Peyer's patch (tissue), 4 donors: ENCODE results near the gene PCGF3. TPM values are rescaled to one million over a fixed set of nuclear protein-coding genes. Genes with fewer than 3 reads are reported as not detected.

Experiments
- DNase-seq, 3 donors: peaks; one replicate each; pipeline ENCODE4 v3.0.0-alpha.2; 2017 to 2019
- H3K27ac ChIP-seq, 4 donors: fragments of 200-600 bp; sonication (generic); one replicate each; pipeline ENCODE4 v1.5.1; 2016 to 2019
- H3K27me3 ChIP-seq, 2 donors: fragments of 200-600 bp; sonication (generic); one replicate each; pipeline ENCODE4 v1.5.1; 2019
- H3K36me3 ChIP-seq, 3 donors: fragments of 200-600 bp; sonication (generic); one replicate each; pipeline ENCODE4 v1.5.1; 2016 to 2019
- H3K4me1 ChIP-seq, 4 donors: fragments of 200-600 bp; sonication (generic); one replicate each; pipeline ENCODE4 v1.5.1; 2016 to 2019
- H3K4me3 ChIP-seq, 4 donors: fragments of 200-600 bp; sonication (generic); 1 replicate in 3 of 4; 2 replicates in 1 of 4; pipeline ENCODE4 v1.5.1; 2016 to 2019; ENCODE audit warnings: mild to moderate bottlenecking in 1 of 4
- H3K9me3 ChIP-seq, 4 donors: fragments of 200-600 bp; sonication (generic); one replicate each; pipeline ENCODE4 v1.5.1; 2016 to 2019; ENCODE audit warnings: mild to moderate bottlenecking in 1 of 4
- POLR2A ChIP-seq, 2 donors: fragments of 450-650 bp; IDR thresholded peaks; one replicate each; pipeline ENCODE4 v1.5.1; 2017; ENCODE audit warnings: antibody characterized with exemption in 2 of 2, mild to moderate bottlenecking in 2 of 2, moderate library complexity in 2 of 2
- total RNA-seq, 4 donors: library from RNA; depleted of rRNA; stranded (reverse); fragments of >200 nt; gene quantifications; one replicate each; pipeline ENCODE4 v1.1.0, GENCODE V29; 2016
- TF ChIP-seq, protein P1 (sequence below), 6 experiments: fragments of 450-650 bp in 4 of 6; fragments of 200-600 bp in 2 of 6; sonication (generic) in 1 of 6; IDR thresholded peaks; one replicate each; pipeline ENCODE4 v1.5.1; 2017 to 2019; ENCODE audit warnings: antibody characterized with exemption in 6 of 6, mild to moderate bottlenecking in 3 of 6, moderate library complexity in 1 of 6

PCGF3 gene
- total RNA-seq, 4 donors from 2014 or later, result 58.3 to 168 (median 93.0) TPM

DNA sequence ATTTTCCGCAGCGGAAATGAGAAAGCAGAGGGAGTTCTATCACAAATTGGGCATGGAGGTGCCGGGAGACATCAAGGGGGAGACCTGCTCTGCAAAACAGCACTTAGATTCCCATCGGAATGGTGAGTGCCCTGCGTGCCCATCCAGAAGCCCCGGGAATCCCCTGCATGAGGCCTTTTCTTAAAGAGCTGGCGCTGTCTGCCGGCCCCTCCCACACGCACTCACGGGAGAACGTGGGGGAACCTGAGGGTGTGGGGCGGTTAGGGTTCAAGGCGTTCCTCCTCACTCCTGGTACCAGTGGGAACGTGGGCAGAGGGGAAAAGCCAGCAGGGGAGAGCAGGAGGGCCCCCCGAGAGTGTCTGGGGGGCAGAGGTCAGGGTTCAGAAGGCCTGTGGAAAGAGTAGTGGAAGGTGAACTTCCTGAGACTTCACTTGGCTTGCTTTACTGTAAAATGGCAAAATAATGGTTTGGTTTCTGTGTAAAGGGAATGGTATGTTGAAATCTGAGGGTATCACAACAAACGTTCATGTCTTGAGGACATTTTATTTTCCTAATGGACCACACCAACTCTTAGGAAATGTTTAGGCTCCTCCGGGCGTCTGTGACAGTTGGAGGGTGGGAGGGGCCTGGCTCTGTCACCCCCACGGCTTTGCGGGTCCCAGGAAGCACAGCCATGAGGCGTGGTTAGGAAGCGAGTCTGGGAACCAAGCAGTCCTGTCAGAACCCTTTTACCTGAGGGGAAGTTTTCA, 38.0 kb downstream of the PCGF3 start:
- Histone ChIP-seq H3K4me3 (no peak overlapping the region), H3K9me3 (no peaks in the 10 kb centered on the region), H3K36me3 (peaks cover 0 to 32% (median 0%) of the 10 kb centered on the region in 3 donors), H3K27me3 (no peaks in the 10 kb centered on the region), H3K4me1 (peaks cover 0 to 9% (median 0%) of the 10 kb centered on the region in 4 donors), H3K27ac (no peak overlapping the region)
- DNase-seq, result no peak
- TF ChIP-seq POLR2A (IDR thresholded peaks at IDR 0.05), result no peak
- TF ChIP-seq, protein P1, sequence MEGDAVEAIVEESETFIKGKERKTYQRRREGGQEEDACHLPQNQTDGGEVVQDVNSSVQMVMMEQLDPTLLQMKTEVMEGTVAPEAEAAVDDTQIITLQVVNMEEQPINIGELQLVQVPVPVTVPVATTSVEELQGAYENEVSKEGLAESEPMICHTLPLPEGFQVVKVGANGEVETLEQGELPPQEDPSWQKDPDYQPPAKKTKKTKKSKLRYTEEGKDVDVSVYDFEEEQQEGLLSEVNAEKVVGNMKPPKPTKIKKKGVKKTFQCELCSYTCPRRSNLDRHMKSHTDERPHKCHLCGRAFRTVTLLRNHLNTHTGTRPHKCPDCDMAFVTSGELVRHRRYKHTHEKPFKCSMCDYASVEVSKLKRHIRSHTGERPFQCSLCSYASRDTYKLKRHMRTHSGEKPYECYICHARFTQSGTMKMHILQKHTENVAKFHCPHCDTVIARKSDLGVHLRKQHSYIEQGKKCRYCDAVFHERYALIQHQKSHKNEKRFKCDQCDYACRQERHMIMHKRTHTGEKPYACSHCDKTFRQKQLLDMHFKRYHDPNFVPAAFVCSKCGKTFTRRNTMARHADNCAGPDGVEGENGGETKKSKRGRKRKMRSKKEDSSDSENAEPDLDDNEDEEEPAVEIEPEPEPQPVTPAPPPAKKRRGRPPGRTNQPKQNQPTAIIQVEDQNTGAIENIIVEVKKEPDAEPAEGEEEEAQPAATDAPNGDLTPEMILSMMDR (IDR thresholded peaks at IDR 0.05), result no peak

DNA sequence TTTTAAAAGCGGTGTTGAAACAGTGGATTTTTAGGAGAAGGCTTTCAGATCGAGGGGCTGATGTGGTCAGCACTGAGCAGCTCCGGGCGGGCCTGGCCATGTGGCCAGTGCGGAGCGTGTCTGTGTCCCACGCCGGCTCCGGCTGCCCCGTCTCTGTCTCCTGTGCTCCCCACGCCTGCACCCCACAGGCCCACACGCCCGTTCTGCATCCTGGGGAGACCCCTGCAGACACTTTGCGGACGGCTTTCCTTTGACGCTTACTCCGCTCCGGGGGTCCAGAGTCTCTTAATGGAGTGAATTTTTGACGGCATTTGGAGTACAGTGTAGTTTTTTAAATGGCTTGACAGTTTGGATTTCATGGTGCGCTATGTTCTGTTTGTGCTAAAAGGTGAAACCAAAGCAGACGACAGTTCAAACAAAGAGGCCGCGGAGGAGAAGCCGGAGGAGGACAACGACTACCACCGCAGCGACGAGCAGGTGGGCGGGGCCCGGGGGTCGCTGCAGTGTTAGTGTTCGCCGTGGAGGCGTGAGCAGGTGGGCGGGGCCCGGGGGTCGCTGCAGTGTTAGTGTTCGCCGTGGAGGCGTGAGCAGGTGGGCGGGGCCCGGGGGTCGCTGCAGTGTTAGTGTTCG, 38.7 kb downstream of the PCGF3 start:
- Histone ChIP-seq H3K36me3 (peaks cover 0 to 29% (median 0%) of the 10 kb centered on the region in 3 donors), H3K27me3 (no peaks in the 10 kb centered on the region), H3K9me3 (no peaks in the 10 kb centered on the region), H3K4me3 (no peak overlapping the region), H3K27ac (no peak overlapping the region), H3K4me1 (peaks cover 0 to 6% (median 0%) of the 10 kb centered on the region in 4 donors)
- no peak for DNase-seq
- TF ChIP-seq, protein P1 (IDR thresholded peaks at IDR 0.05), result no peak
- TF ChIP-seq POLR2A (IDR thresholded peaks at IDR 0.05), result no peak

DNA sequence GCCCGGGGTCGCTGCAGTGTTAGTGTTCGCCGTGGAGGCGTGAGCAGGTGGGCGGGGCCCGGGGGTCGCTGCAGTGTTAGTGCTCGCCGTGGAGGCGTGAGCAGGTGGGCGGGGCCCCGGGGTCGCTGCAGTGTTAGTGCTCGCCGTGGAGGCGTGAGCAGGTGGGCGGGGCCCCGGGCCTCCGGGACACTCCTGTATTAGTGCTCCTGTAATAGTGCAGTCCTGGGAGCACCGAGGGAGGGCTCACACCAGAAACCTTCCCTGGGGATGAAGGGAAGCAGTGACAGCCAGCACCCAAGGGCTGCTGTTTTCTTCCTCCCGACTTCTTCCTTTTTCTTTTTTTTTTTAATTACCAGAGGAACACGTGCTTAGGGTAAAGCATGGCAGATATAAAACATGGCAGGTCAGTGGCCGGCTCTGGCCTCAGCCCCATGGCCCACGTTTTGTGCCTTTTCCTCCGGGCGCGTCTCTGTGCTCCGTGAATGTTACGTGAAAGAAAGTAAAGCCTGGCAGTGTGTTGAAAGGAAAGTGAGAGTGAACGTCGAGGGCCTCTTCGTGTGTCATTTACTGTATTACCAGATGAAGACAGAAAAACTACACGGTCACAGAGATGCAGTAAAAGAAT, 42.0 kb downstream of the PCGF3 start:
- Histone ChIP-seq H3K27me3 (no peaks in the 10 kb centered on the region), H3K27ac (no peak overlapping the region), H3K36me3 (peaks cover 0 to 20% (median 0%) of the 10 kb centered on the region in 3 donors), H3K4me3 (no peak overlapping the region), H3K9me3 (no peaks in the 10 kb centered on the region), H3K4me1 (no peaks in the 10 kb centered on the region)
- DNase-seq, result no peak
- TF ChIP-seq POLR2A (IDR thresholded peaks at IDR 0.05), result no peak

DNA sequence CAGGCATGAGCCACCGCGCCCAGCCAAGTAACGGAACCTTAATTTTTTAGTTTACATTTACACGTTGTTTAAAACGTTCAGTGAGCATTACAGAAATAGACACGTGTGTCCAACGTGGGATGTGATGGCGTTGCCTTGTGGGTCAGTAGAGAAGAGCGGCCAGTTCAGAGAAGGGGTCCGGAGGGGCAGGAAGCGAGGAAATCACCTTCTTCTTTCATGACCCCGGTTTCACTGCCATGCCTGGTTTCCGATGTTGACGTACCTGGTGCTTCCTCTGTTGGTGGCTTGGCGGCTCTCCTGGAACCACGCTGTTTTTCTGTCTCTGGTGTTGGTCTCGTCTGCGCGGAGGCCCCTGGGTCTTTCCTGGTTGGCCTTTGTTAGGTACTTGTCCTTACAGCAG, 42.8 kb downstream of the PCGF3 start:
- H3K4me3 ChIP-seq, result no peak overlapping the region
- DNase-seq, result no peak
- H3K27ac ChIP-seq, result no peak overlapping the region
- H3K9me3 ChIP-seq, result no peaks in the 10 kb centered on the region
- H3K36me3 ChIP-seq, result peaks cover 0 to 27% (median 0%) of the 10 kb centered on the region in 3 donors
- H3K27me3 ChIP-seq, result no peaks in the 10 kb centered on the region
- no peaks in the 10 kb centered on the region for H3K4me1 ChIP-seq
- TF ChIP-seq POLR2A (IDR thresholded peaks at IDR 0.05), result no peak
- TF ChIP-seq, protein P1 (IDR thresholded peaks at IDR 0.05), result no peak

DNA sequence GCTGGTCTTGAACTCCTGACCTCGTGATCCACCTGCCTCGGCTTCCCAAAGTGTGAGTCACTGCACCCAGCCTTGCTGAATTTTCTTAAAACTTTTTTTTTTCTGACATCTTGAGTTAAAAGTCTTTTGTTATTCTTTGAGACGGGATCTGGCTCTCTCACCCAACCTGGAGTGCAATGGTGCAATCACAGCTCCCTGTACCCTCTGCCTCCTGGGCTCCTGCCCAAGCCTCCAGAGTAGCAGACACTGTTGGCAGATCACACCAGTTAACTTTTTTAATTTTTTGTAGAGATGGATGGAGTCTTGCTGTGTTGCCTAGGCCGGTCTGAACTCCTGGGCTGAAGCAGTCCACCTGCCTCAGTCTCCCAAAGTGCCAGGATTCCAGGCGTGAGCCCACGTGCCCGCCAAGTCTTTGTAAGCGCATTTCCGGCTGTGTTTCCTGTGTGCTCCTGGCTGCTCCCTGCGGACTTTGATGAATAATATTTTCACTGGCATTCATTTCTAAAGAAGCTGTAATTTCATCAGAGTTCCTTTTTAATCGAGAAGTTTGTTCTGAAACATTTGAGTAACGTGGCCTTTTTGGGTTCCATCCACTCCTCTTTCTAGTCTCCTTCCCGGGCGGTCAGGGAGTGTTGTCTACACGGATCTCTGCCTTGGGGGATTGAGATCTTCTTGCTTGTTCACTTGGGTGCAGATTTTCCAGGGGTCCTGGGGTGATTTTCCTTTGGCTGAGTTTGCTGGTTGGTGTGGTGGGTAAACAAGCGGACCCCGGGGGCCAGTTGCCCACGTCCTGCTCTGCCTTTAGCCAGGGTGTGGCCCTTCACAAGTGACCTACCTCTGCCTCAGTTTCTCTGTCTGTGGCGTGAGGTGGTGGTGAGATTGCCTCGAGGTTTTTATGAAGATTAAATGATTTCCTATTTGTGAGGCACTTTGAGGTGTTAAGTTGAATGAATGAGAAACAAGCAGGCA, 44.4 kb downstream of the PCGF3 start:
- H3K27me3 ChIP-seq, result no peaks in the 10 kb centered on the region
- no peaks in the 10 kb centered on the region for H3K4me1 ChIP-seq
- H3K27ac ChIP-seq, result no peak overlapping the region
- H3K36me3 ChIP-seq, result peaks cover 0 to 41% (median 0%) of the 10 kb centered on the region in 3 donors
- H3K4me3 ChIP-seq, result no peak overlapping the region
- no peaks in the 10 kb centered on the region for H3K9me3 ChIP-seq
- no peak for TF ChIP-seq POLR2A (IDR thresholded peaks at IDR 0.05)
- TF ChIP-seq, protein P1 (IDR thresholded peaks at IDR 0.05), result no peak
- no peak for DNase-seq
